Suprapubic skin (tissue), 4 donors: ENCODE results near the gene CCNQ.

Experiments used
- CTCF ChIP-seq, 2 donors: fragments of 200-600 bp in 1 of 2; fragments of 450-650 bp in 1 of 2; sonication (generic) in 1 of 2; IDR thresholded peaks; one replicate each; pipeline ENCODE4 v1.5.1; 2016 to 2019; ENCODE audit warnings: antibody characterized with exemption in 2 of 2, mild to moderate bottlenecking in 1 of 2, moderate library complexity in 1 of 2
- POLR2A ChIP-seq, 2 donors: fragments of 450-650 bp; IDR thresholded peaks; one replicate each; pipeline ENCODE4 v1.6.1; 2017; ENCODE audit warnings: antibody characterized with exemption in 2 of 2, mild to moderate bottlenecking in 2 of 2, moderate library complexity in 2 of 2
- POLR2AphosphoS5 ChIP-seq, 3 donors: sonication (generic); formaldehyde crosslinking; IDR thresholded peaks; one replicate each; pipeline ENCODE4 v1.6.1; 2017; ENCODE audit warnings: antibody characterized with exemption in 3 of 3

DNA sequence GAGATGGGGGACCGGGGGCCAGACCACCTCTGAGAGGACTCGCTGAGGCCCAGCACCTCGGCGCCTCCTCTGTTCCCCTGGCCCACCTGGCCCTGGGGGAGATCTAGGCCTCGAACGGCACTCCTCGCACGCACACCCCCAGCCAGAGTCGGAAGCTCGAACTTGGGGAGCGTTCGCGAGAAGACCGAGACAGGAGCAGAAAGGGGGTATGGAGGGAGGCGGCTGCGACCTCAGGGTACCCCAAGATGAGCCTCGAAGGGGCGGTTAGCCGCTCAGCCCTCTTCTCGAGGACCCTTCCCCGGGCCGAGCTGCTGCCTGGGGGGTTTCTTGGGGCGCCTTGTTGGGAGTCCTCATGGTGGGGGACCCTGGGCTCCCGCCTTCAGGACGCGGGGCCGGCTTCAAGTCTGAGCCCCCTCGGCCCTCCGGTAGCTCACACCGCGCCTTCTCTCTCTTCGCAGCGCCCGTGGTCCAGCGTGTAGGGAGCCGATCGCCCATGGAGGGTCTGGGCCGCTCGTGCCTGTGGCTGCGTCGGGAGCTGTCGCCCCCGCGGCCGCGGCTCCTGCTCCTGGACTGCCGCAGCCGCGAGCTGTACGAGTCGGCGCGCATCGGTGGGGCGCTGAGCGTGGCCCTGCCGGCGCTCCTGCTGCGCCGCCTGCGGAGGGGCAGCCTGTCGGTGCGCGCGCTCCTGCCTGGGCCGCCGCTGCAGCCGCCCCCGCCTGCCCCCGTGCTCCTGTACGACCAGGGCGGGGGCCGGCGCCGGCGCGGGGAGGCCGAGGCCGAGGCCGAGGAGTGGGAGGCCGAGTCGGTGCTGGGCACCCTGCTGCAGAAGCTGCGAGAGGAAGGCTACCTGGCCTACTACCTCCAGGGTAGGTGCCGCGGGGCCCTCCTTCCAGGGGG is 48.8 kb upstream of the CCNQ start:
- TF ChIP-seq CTCF (IDR thresholded peaks at IDR 0.05): no peak
- TF ChIP-seq POLR2AphosphoS5 (IDR thresholded peaks at IDR 0.05): no peak
- no peak for TF ChIP-seq POLR2A (IDR thresholded peaks at IDR 0.05)
